Activated T-helper 9 cell treated with anti-CD3 and anti-CD28 coated beads, Interleukin-2, amount 50 U/mL, for 16 hours (primary cell): ENCODE results near the gene C11orf54.
A peak's percentile ranks its signal among the peaks of the same experiment; 100 is the strongest.
"Not testable (repeated sequence)": the region's sequence is repeated elsewhere in the genome, so short reads cannot be mapped to it uniquely, and the experiment has no call there.

ENCODE experiments used
- DNase-seq: peaks from one replicate; pipeline ENCODE4 v3.0.0-alpha.2; 2020; ENCODE audit warnings: low read depth

Gene C11orf54

DNA sequence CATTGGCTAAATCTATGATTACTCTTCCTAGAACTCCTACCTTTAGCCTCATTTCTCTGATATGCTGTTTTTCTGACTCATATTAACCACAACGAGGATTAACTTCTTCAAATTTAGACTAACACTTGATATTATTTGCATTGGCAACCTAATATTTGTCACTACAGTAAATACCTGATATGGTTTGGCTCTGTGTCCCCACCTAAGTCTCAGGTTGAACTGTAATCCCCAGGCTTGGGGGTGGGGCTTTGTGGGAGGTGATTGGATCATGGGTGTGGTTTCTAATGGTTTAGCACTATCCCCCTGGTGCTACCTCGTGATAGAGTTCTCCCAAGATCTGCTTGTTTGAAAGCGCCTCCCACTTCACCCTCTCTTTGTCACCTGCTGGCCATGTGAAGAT is 25.5 kb downstream of the C11orf54 start:
- no peak for DNase-seq

DNA sequence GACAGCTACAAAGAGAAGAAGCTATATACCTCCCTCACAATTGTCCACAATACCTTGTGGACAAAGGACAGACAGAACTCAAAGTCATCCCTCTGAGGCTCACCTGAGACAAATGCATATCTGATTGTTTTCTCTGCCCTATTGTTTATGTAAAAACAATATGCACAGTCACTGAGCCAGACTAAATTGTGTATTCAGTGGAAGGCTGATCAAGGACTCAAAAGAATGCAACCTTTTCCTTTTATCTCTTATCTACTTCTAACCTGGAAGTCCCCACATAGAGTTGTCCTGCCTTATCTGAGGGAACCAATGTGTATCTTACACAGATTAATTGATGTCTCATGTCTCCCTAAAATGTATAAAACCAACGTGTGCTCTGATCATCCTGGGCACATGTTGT is 28.7 kb downstream of the C11orf54 start:
- DNase-seq: no peak

DNA sequence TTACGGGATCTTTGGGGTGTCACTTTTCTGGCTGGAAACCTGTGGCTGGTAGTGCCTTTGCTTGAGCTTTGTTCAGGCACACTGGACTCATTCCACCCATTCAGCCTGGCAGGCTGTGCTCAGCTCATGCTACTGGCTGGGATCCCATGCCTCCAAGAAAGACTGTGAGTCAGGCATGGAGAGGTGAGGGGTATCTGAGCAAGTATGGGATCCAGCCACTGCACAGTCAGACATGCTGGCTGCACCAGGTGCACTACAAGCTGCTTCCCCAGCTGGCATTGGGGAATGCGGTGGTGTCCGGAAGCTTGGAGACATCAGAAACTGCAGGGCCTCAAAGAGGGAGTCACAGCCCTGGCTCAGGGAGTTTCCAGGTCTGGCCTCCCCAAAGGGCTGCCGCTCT is 30.7 kb downstream of the C11orf54 start:
- no peak for DNase-seq

DNA sequence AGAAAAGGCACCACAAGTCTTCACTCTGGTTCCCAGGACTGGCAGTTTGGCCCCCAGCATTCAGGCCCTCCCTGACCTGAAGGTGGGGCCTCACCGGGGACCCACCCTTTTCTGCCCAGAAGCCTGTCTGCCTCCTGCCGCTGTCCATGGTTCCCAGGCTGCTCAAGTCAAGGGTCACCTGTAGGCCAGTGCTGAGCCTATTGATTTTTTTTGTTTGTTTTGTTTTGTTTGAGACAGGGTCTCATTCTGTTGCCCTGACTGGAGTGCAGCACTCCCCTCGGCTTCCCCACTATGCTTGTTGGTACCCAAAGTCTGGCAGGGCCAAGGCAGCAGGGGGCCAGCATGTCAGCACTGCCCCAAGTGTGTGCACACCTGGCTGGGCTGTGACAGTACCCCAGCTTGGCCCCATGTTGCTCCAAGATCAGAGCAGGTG is 31.6 kb downstream of the C11orf54 start:
- no peak for DNase-seq

DNA sequence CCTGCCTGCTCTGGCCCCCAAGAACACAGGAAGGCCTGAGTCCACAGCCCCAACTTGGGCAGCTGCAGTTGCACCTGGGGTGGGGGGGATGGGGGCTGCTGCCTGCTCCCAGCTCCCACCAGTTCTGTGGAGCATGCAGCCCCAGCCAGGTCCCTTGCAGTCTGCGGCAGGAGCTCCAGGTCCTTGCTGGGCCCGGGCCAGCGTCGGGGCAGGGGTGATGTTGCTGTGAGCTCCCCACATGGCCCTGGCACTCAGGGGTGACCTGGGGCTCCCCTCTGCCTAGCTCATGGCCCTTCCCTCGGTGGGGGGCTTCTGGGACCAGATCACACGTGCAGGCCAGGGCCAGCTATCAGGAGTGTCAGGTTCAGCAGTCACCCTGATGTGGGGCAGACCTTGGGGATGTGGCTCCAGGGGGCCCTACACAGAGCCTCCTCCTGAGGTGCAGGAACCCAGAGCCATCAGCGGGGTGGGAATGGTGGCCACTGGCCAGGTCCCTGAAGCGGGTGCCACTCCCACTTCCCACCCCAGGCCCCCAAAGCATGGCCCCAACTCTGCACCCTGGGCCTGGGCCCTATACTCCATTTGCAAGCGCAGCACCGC is 32.2 kb downstream of the C11orf54 start:
- DNase-seq: no peak

DNA sequence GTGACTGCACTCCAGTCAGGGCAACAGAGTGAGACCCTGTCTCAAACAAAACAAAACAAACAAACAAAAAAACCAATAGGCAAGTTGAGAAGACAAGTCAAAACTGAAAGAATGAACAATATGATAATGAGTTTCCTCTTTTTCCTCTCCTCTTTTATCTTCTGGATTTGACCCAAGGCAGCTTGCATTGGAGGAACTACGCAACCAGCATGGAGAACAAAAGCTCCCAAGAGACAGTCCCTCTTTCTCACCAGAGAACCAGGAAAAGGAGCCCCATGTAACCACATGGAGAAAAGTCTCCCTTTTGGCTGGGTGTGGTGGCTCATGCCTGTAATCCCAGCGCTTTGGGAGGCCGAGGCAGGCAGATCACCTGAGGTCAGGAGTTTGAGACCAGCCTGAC is 33.1 kb downstream of the C11orf54 start:
- not testable (repeated sequence) for DNase-seq

DNA sequence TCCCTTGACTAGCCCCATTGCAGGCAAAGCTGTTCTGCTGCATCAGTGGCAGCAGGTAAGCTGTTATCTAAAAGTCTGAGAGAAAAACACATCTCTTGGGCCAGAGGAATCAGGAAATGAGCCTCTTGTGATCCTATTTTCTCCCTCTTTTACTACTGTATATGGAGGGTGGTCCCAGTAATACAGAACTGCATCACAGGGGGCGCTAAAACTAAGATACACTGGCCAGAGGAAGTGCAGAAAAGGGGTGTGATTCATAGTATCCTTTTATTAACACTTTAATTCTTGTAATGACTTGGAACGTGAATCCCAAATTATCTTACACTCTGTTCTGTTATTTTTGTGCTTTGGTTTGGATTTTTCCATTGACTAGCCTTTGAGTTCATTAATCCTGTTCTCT is 33.8 kb downstream of the C11orf54 start:
- DNase-seq: no peak

DNA sequence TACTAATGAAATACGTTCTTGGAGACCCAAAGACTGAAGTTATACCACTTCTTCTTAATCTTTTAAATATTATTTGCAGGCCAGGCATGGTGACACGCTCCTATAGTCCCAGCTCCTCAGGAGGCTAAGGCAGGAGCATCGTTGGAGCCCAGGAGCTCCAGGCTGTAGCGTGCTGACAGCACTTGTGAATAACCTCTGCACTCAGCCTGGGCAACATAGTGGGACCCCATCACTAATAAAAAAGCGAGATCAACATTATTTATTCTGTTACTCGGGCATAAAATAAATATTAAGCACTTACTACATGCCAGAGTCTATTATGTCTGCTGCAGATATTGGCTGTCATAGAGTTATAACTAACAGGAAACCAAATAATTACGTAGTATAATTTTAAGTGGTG is 41.9 kb downstream of the C11orf54 start:
- DNase-seq: no peak

DNA sequence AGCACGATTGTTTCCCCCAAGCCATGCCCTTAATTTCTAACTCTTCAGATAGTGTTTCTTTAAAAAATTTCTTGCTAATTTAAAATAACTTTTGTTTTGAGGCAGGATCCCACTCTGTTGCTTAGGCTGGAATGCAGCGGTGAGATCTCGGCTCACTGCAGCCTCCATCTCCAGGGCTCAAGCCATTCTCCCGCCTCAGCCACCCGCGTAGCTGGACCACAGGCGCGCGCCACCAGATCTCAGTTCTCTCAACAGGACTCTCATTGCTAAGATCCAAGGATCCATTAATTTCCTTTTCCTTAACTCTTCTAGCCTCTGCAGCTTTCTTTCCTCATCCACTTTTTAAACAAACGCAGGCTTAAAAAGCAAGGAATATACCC is 42.3 kb downstream of the C11orf54 start:
- no peak for DNase-seq

DNA sequence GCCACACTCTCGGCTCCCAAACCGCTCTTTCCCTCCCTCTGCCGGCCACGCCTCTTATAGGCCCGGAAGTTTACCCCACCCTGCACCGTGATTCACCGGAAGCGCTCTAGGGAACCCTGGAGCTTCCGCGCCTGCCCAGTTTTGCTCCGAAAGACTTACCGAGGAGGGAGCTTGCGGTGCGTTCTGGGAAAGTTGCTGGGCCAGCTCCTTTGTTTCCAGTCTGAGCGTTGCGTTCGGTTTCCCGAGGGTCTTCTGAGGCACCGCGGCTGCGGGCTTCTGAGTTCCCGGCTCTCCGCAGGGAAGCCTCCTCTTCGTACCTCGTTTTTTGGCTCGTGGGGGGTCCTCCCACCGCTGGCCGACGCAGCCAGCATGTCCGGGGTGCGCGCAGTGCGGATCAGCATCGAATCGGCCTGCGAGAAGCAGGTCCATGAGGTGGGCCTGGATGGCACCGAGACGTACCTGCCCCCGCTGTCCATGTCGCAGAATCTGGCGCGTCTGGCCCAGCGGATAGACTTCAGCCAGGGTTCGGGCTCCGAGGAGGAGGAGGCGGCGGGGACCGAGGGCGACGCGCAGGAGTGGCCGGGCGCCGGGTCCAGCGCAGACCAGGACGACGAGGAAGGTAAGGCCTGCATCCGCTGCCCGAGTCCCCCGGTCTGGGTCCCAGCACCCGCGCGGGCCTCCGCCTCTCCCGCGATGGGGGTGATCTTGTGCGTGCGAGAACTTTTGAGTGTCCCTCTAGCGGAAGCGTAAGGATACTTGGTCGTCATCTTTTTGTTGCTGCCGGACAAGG is 42.9 kb downstream of the C11orf54 start, which contains the start of gene MED17:
Gene MED17, plus strand, starts transcription at position 138 of the 790 bp plus-strand sequence. Its CDS starts 232 bp downstream, at position 370.
- DNase-seq: peak; percentile 84

DNA sequence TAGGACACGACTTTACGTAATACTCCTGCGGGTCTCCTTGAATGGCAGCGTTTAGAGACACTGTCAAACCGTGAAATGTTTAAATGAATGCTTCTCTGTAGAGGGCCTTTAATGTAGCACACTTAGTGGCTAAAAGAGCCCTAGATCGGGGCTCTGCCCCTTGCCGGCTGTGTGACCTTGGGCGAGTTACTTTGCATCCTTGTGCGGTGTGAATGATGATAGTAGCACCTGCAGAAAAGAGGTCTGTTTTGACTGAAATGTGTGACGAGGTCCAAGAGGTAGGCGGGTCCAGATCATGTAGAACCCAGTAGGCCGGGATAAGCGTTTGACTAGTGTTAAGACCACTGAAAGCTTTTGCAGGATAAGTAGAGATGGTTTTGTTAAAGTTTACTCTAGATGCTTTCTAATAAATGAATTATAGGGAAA is 43.5 kb downstream of the C11orf54 start:
- DNase-seq: no peak

DNA sequence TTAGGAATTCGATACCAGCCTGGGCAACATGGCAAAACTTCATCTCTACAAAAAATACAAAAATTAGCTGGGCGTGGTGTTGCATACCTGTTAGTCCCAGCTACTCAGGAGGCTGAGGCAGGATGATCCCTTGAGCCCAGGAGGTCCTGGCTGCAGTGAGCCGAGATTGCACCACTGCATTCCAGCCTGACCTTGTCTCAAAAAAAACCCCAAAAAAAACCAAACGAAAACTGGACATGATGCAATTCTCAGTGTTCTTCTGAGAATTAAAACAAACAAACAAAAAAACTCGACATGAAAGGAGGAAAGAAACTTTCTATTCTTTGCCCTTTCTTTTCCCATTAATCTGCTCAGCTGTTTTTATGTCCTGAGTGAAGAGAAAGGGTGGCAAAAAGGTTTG is 50.0 kb downstream of the C11orf54 start:
- no peak for DNase-seq

DNA sequence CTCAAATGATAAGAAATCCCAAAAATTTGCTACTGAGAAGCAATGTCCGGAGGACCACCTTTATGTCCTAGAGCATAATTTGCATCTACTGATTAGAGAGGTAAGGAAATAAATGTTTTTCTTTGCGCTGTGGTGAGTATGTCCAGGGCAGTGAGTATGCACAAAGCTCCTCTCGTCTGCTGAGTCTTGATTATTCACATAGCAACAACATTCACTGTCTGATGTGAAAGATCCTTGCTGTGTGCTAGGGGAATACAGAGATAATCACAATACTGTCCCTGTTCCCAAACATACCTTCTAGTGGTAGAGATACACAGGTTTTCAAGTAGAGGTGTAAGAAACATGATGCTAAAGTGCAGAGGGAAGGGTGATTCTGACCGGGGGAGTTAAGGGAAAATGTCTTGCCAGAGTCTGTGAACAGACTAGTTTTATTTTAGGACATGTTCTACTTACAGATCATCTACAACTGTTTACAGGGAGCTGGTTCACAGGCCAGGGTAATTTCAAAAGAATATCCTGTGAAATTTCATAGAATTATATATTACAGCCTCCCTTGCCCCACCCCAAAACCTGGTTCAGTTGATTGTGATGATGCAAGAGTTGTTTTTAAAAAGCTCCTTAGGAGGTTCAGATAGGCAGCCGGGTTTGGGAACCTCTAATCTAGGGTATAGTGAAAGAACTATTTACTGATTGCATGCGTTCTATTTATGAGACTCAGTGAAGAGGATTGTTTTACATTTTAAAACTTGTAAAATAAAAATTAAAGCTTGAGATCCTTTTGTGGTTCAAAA is 55.2 kb downstream of the C11orf54 start:
- DNase-seq: no peak

DNA sequence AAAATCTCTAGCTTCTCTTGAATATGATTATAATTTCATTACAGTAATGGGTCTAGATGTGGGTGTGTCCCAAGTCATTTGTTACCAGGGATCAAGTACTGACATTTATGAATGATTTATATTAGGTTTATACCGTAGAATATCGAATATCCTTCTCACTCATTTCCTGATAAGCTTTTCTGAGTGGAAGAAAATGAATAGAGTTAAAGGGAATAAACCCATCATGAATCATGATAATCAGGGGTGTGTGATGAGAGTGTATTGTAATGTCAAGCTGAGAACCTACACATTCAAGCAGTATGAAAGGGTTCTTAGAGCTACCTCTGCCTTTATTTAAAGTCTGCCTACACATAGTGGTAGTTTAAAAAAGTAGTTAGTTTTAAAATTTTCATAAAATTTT is 59.9 kb downstream of the C11orf54 start:
- no peak for DNase-seq

DNA sequence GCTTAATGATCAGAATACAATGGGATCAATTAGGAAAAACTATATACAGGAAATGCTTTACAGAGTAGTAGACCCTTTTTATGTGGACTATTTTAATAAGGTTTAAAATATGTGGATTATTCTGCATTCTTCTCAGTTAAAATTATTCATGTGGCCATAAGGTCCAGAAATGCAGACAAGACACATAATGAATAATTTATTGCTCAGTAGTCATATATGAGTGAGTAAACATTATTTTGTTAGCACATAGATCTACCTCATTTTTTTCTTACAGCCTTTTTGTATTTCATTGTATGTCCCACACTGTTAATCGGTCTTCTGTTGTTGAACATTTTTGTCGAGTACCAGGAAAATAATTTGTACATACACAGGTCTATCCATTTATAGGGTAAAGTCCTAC is 63.4 kb downstream of the C11orf54 start:
- DNase-seq: no peak

DNA sequence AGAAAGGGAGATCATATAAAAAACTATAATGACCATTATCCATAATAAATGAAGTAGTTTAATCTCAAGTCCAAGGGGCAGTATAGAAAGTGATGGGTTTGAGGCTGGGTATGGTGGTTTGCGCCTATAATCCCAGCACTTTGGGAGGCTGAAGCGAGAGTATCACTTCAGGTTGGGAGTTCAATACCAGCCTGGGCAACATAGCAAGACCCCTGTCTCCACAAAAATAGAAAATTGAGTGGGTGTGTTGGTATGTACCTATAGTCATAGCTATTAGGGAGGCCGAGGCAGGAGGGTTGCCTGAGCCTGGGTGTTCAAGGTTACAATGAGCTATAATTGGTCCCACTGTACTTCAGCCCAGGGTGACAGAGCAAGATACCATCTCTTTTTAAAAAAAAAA is 66.5 kb downstream of the C11orf54 start:
- DNase-seq: no peak

DNA sequence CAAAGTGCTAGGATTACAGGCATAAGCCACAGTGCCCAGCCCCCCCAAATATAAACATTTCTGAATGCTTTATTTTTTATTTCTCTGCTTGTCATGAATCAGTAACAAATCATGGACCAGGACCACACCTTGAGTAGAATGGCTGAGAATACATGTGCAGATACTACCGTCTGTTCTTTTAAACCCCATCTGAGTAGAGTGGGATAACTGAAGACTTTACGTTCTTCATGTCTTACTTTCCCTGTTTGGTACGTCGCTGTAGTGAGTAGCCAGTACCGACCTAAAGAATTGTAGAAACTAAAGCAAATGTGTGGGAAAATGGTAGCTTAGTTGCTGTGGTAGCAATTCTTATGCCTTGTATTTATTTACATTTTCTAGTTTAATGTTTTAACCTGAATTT is 72.5 kb downstream of the C11orf54 start:
- DNase-seq: no peak
